NCI-H510A (cell line): ENCODE results near the gene ALCAM.

Experiments used
- DNase-seq: peaks from one replicate; lab custom pipeline; 2025; lab: John Stamatoyannopoulos, UW

Gene ALCAM

DNA sequence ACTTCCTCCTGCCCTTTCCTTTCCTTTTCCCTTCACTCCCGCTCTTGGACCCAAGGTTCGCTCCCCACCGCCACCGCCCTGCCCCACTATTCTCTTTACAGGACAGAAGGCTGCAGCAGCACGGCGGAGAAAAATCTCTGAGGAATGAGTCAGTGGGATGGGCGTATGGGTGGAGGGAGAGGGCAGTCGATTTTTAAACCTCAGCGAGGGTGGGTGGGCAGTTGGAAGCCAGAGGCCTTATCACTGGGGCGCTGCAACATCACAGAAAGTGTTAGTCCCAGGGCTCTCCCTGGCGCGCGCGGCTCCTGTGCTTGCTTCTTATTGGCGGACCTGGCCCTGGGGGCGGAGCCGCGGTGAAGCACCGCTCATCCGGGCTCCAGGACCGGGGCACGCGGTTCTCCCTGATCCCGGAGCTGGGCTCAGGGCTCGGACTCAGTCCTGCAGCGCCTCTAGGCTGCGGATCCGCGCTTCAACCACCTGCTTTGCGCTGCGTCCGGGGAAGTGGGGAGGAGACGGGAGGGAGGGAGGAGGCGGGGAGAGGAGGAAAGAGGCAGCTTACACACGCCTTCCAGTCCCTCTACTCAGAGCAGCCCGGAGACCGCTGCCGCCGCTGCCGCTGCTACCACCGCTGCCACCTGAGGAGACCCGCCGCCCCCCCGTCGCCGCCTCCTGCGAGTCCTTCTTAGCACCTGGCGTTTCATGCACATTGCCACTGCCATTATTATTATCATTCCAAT is at the start of gene ALCAM:
Gene ALCAM, plus strand, starts transcription at position 584 of the 737 bp plus-strand sequence.
- DNase-seq = peak; percentile 86

DNA sequence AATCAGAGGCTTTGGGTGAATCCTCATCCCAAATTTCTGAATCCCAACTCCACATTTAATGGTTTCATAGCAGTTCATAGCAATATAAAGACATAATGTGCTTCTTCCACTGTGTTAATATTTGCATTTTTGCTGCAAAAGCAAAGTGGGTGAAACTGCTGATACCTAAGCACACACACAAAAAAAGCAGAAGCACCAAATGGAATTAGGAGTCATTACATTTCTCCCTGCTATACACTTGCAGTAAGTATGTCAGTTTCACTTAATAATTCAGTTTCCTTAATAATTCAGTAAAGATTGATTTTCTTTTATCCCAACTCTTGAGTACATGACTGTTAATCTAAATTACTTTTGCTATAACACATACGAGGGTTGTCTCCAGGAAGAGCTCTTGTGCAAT is 48.9 kb upstream of the ALCAM start:
- no peak for DNase-seq

- no peak for DNase-seq
These were observed 44.0 kb upstream of the ALCAM start for GRCh38 chr3:105322570-105323273.

DNA sequence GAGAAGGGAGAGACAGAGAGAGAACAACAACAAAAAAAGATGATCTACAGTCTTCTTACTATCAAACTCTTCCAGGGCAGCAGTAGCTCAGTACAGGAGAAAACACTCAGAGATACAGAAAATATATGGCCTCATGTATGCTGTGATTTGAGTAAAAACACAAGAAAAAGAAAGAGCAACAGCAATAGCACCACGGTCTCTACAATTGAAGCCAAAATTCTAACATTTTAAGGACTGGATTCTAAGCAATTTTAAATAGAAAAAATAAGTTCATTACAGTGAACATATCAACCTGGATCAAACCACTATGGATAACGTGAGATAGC is 43.5 kb upstream of the ALCAM start:
- DNase-seq = no peak

- no peak for DNase-seq
These were observed 41.8 kb upstream of the ALCAM start for GRCh38 chr3:105324951-105325350.

DNA sequence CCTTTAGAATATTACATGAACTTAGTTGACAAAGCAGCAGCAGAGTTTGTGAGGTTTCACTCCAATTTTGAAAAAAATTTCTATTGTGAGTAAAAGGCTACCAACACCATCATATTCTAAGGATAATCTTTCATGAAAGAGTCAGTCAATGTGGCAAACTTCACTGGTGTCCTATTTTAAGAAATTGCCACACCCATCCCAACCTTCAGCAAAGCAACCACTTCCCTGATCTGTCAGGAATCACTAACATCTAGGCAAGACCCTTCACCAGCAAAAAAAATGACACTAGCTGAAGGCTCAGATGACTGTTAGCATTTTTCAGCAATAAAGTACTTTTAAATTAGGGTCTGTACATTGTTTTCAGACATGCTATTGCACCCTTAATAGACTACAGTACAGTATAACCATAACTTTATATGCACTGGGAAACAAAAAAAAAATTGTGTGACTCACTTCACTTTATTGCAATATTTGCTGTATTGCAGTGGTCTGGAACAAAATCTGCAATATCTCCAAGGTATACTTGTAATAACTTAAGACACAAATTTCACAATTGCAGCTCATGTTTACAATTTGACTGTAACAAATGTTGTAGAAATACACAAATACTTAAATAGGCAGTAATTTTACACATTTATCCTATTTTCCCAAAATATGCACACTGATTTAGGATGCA is 38.9 kb upstream of the ALCAM start:
- no peak for DNase-seq

DNA sequence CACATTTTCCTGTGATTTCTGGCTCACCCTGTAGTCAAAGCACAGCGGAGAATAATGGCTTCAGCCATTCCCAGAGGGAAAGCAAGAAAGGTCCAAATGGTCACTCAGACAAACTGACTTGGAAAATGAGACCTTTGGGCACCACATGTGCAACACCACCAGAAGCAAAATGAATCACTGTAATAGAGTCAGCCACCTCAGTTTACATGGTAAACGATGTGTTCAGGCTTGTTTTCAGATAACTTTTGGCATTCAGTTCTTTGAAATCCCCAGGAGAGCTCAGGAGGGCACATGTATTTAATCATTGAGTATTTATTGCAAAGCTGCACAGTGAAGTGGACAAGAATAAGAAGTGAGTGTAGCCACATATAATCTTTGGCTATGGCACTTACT is 38.4 kb upstream of the ALCAM start:
- DNase-seq = no peak

DNA sequence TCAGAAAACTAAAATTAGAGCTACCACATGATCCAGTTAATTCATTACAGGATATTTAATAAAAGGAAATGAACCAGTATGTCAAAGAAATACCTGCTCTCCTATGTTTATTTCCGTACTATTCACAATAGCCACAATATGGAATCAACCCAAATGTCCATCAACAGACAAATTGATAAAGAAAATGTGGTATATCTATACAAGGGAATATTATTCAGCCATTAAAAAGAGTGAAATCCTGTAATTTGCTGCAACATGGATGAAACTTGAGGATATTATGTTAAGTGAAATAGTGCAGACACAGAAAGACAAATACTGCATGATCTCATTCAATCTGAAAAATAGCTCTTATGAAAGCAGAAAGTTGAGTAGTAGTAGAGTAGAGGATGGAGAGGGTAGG is 33.7 kb upstream of the ALCAM start:
- DNase-seq = no peak

- no peak for DNase-seq
These were observed 32.4 kb upstream of the ALCAM start for GRCh38 chr3:105334138-105334882.

- no peak for DNase-seq
These were observed 26.8 kb upstream of the ALCAM start for GRCh38 chr3:105339946-105340345.

DNA sequence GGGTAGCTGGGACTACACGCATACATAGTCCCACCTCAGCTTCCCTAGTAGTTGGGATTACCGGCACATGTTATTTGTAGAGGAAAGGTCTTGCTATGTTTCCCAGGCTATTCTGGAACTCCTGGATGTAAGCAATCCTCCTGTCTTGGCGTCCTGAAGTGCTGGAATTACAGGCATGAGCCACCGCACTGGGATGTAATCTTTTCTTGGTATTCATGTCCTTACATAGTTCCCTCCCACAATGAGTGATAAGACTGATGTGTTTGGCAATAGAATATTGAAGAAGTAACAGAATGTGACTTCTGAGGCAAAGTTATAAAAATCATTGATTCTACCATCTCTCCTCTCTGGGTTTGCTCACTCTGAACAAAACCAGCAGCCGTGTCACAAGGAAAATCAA is 22.7 kb upstream of the ALCAM start:
- DNase-seq = no peak

DNA sequence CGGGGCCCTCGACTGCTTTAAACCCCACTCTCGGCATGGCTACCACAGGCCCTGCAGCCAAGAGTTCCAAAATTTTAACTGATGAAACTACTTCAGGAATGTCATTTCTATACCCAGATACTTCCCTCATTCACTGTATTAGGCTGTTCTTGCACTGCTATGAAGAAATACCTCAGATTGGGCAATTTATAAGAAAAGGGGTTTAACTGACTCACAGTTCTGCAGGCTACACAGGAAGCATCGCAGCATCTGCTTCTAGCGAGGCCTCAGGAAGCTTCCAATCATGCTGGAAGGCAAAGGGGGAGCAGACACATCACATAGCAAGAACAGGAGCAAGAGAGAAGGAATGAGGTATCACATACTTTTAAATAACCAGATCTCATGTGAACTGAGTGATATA is 21.6 kb upstream of the ALCAM start:
- DNase-seq = no peak

DNA sequence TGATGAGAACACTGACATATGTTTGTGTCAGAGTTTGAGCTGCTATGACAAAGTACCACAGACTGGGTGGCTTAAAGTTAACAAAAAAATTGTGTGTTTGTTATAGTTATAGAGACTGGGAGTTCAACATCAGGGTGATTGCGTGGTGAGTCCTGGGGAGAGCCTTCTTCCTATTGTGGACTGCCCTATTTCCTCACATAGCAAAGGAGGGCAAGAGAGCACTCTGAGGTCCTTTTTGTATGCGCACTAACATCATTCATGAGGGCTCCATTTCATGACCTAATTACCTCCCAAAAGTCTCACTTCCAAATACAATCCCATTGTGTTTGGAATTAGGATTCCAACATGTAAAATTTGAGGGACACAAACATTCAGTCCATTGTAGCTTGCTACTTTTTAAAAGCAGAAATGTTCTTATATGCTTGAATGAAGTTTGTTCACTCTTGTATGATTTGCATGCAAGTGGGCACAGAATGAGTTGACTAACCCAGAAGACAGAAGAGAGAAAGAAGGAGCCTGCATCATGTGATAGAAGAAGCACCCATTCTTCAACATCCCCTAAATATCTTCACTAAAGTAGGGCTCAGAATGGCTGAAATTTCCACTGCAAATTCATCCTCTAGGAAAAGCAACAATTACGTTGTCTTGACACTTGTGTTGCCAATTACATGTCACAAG is 18.9 kb upstream of the ALCAM start:
- DNase-seq = no peak

DNA sequence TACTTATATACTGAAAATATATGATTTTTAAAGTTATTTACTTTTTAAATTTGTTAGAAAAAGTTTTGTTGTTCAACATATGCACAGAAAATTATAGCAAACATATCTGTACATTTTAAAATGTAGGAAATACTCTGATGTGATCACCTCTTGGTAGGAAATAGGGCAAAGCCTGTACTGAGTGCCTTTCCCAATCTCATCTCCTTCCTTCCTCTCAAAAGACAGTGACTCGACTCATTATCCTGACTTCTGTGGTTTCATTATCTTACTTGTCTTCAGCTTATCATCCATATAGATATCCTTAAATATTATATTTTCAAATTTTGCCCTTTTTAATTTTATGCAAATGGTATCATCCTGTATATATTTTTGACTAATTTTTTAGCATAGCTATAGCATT is 18.4 kb upstream of the ALCAM start:
- DNase-seq = no peak

GRCh38 chr3:105349684-105350387 is 16.9 kb upstream of the ALCAM start:
- DNase-seq = no peak

GRCh38 chr3:105351821-105352220 is 14.9 kb upstream of the ALCAM start:
- DNase-seq = no peak

GRCh38 chr3:105352976-105353375 is 13.7 kb upstream of the ALCAM start:
- no peak for DNase-seq

DNA sequence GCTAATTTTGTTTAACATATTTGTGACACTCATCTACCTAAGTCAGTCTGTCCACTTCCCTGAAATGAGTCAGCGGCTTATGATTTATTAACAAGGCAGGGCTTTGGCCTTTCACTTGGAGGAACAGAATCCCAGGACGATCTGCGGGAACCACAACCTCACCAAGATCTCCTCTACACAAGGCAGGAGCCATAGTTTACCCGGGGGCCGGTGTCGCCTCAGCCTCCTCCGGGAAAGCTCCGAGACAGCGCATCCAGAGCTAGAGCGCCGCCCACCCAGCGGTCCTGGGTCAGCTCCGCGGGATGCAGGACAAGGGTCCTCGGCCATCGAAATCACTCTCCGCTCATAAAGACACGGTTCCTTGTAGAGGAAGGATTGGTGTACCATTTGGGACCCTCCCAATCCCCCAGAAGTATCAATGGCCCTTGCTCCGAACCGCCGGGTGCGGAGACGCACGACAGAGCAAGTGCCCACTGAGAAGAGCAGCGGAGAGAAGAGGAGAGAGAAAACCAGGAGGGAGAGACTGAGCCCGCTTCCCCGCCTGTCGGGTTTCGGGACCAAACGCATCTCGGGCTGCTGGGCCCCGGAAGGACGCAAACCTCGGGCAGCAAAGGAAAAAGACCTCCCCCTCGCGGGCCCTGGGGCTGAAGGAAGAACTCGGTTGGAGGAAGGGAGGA is 13.1 kb upstream of the ALCAM start:
- DNase-seq = no peak

DNA sequence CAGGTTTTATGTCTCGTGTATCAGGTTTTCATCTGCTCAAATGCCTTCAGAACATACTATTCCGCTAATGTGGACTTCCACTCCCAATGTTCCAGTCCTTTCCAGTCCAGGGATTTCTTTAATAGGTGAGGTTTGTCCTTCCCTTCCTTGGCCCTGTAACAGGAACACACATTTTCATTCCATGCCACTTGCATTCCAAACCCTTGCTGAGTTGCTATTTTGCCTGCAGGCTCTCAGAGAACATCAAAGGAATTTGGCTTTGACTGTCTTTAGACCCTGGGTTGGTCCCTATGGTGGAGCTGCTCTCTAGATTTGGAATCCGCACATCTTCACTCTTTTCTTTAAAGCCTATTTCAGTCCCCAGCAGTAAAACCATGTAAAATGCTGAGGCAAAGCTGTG is 12.3 kb upstream of the ALCAM start:
- no peak for DNase-seq

GRCh38 chr3:105355408-105356061 is 11.2 kb upstream of the ALCAM start:
- DNase-seq = no peak
